Ishikawa (cell line): Measurements from ENCODE around the gene RAET1E.

Experiments used
- CEBPB ChIP-seq: IDR thresholded peaks from 2 replicates; pipeline ENCODE4 v1.6.1; 2012
- CREB1 ChIP-seq: IDR thresholded peaks from 2 replicates; pipeline ENCODE4 v1.6.1; 2012; ENCODE audit warnings: low read depth
- EGR1 ChIP-seq: IDR thresholded peaks from 2 replicates; pipeline ENCODE4 v1.6.1; 2012
- EP300 ChIP-seq: IDR thresholded peaks from 2 replicates; pipeline ENCODE4 v1.6.1; 2012; ENCODE audit warnings: borderline replicate concordance
- FOXM1 ChIP-seq: IDR thresholded peaks from 2 replicates; pipeline ENCODE4 v1.6.1; 2012; ENCODE audit warnings: low read depth, borderline replicate concordance
- MAX ChIP-seq: IDR thresholded peaks from 2 replicates; pipeline ENCODE4 v1.6.1; 2012
- NFIC ChIP-seq: IDR thresholded peaks from 2 replicates; pipeline ENCODE4 v1.6.1; 2012
- RAD21 ChIP-seq: IDR thresholded peaks from 2 replicates; pipeline ENCODE4 v1.6.1; 2012; ENCODE audit warnings: low read depth
- REST ChIP-seq: IDR thresholded peaks from 2 replicates; pipeline ENCODE4 v1.6.1; 2012; ENCODE audit warnings: low read depth, mild to moderate bottlenecking
- TAF1 ChIP-seq: IDR thresholded peaks from 2 replicates; pipeline ENCODE4 v1.6.1; 2012; ENCODE audit warnings: low read depth, mild to moderate bottlenecking
- TCF12 ChIP-seq: IDR thresholded peaks from 2 replicates; pipeline ENCODE4 v1.6.1; 2012; ENCODE audit warnings: low read depth
- TEAD4 ChIP-seq: IDR thresholded peaks from 2 replicates; pipeline ENCODE4 v1.6.1; 2012
- YY1 ChIP-seq: IDR thresholded peaks from 2 replicates; pipeline ENCODE4 v1.6.1; 2012; ENCODE audit warnings: low read depth
- ZBTB7A ChIP-seq: IDR thresholded peaks from 2 replicates; pipeline ENCODE4 v1.6.1; 2012; ENCODE audit warnings: low read depth
- TF ChIP-seq, protein P1 (sequence below): IDR thresholded peaks from 2 replicates; pipeline ENCODE4 v1.6.1; 2012

RAET1E gene

GRCh38 chr6:149903938-149904611 is 6.2 kb upstream of the RAET1E start:
- TF ChIP-seq TCF12 (no peak), TAF1 (no peak), CEBPB (no peak), MAX (no peak), YY1 (no peak)
- TF ChIP-seq, protein P1, sequence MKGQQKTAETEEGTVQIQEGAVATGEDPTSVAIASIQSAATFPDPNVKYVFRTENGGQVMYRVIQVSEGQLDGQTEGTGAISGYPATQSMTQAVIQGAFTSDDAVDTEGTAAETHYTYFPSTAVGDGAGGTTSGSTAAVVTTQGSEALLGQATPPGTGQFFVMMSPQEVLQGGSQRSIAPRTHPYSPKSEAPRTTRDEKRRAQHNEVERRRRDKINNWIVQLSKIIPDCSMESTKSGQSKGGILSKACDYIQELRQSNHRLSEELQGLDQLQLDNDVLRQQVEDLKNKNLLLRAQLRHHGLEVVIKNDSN: no peak

- no peak for TF ChIP-seq REST
- TF ChIP-seq TEAD4: no peak
- TF ChIP-seq TAF1: no peak
- no peak for TF ChIP-seq TCF12
- no peak for TF ChIP-seq EGR1
- no peak for TF ChIP-seq EP300
- TF ChIP-seq FOXM1: no peak
- no peak for TF ChIP-seq CREB1
- TF ChIP-seq, protein P1: no peak
- no peak for TF ChIP-seq YY1
- no peak for TF ChIP-seq ZBTB7A
- TF ChIP-seq CEBPB: no peak
- TF ChIP-seq RAD21: no peak
- TF ChIP-seq NFIC: no peak
- TF ChIP-seq MAX: no peak
Measured at GRCh38 chr6:149901444-149902140, 3.7 kb upstream of the RAET1E start.

DNA sequence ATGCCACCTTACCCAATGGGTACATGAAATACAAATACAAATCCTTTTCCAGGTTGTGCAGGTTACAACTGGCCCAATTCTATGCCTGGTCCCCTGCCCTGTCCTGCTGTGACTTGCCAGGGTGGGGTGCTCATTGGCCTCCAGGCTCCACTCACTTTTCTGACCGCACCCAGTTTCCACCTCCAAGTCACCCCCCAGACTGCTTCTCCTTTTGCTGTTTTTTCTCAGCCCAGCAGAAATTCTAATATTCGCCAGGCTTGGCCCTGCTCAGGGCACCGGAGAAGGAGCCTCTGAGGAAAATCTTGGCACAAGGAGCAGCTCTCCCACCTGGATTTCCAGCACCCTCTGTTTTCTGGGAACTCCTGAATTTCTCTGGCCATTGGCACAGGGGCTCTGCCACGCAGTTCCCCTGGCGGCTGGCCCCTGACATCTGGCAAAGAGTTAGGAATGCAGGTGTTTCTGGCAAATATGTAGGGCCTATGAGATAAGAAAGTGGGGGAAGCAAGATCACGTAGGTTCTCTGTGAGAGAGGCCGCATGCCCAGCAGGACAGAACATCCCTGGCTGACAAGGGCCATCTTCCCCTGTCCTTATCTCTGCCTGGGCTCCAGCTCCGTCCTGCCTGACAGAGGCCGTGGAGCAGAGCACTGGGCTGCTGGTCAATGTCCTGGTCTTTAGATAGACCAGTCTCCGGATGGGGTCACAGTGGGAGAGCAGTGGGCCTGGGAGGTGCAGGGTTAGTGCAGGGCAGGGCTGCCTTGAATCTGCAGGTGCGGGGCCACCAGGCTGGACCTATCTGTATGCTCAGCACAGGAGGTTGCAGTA is 2.9 kb upstream of the RAET1E start:
- TF ChIP-seq MAX (no peak), TAF1 (no peak), RAD21 (no peak), ZBTB7A (no peak), EGR1 (no peak), YY1 (no peak)

- TF ChIP-seq FOXM1 (no peak), TAF1 (no peak), ZBTB7A (no peak), TEAD4 (no peak), EGR1 (no peak), RAD21 (no peak), CEBPB (no peak), EP300 (no peak), YY1 (no peak)
Measured at GRCh38 chr6:149899926-149900619, 2.2 kb upstream of the RAET1E start.

GRCh38 chr6:149899486-149899885 is 1.6 kb upstream of the RAET1E start:
- TF ChIP-seq FOXM1: no peak
- no peak for TF ChIP-seq NFIC
- no peak for TF ChIP-seq CREB1
- TF ChIP-seq MAX: no peak
- TF ChIP-seq TEAD4: no peak
- TF ChIP-seq ZBTB7A: no peak
- no peak for TF ChIP-seq CEBPB
- TF ChIP-seq EP300: no peak
- no peak for TF ChIP-seq TAF1
- TF ChIP-seq YY1: no peak
- TF ChIP-seq REST: no peak
- TF ChIP-seq RAD21: no peak
- no peak for TF ChIP-seq EGR1
- no peak for TF ChIP-seq TCF12
- TF ChIP-seq, protein P1: no peak
